Cardiac fibroblast (primary cell): ENCODE results near the gene MGMT.

Source experiments
- DNase-seq, 2 donors: peaks; one replicate each; pipeline versions ENCODE4 v3.0.0 to v3.0.0-alpha.2; 2010; ENCODE audit warnings: low read depth in 2 of 2
- H3K4me3 ChIP-seq, 2 donors: replicated peaks in 1 of 2; 1 replicate in 1 of 2; 2 replicates in 1 of 2; pipeline ENCODE4 v1.5.1; 2011; ENCODE audit warnings: low read depth in 2 of 2, low read length in 2 of 2, mild to moderate bottlenecking in 2 of 2, moderate library complexity in 1 of 2
- TF ChIP-seq, protein P1 (sequence below): IDR thresholded peaks from one replicate; pipeline ENCODE4 v1.5.1; 2011; ENCODE audit warnings: low read depth, mild to moderate bottlenecking, low read length, inconsistent platforms

The MGMT gene

GRCh38 chr10:129712000-129712399 is 245.0 kb downstream of the MGMT start:
- no peak overlapping the region for H3K4me3 ChIP-seq
- DNase-seq, result no peak
- TF ChIP-seq, protein P1, sequence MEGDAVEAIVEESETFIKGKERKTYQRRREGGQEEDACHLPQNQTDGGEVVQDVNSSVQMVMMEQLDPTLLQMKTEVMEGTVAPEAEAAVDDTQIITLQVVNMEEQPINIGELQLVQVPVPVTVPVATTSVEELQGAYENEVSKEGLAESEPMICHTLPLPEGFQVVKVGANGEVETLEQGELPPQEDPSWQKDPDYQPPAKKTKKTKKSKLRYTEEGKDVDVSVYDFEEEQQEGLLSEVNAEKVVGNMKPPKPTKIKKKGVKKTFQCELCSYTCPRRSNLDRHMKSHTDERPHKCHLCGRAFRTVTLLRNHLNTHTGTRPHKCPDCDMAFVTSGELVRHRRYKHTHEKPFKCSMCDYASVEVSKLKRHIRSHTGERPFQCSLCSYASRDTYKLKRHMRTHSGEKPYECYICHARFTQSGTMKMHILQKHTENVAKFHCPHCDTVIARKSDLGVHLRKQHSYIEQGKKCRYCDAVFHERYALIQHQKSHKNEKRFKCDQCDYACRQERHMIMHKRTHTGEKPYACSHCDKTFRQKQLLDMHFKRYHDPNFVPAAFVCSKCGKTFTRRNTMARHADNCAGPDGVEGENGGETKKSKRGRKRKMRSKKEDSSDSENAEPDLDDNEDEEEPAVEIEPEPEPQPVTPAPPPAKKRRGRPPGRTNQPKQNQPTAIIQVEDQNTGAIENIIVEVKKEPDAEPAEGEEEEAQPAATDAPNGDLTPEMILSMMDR, result no peak

DNA sequence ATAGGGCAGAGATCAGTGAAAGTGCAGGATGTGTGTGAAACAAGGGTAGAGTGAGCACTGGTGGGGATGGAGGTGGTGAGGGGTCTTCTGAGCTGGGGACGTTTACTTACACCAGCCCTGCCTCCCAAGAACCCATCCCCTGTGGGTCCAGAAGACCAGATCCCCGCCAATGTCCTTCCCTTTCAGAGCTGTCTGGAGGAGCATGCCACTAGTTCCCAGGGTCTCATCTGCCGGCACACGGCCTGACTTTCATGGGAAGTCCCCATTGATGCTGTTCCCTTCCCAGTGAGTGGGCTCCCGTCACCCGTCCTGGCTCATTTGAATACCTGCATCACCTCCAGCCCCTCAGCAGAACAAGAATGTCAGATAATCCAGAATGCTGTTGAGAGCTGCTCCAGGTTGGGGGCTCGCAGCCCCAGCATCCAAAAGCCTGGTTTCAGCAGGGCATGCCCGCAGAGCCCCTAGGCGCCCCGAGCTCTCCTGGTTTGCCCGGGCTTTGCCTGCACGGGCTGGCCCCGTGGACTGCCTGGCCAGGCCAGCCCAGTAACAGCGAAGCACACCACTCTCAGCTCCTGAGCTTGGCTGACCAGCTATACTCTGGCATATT is 246.7 kb downstream of the MGMT start:
- TF ChIP-seq, protein P1, result no peak
- no peak for DNase-seq

GRCh38 chr10:129715805-129716204 is 248.8 kb downstream of the MGMT start:
- H3K4me3 ChIP-seq, result no peak overlapping the region
- TF ChIP-seq, protein P1, result no peak
- DNase-seq, result no peak

More for the DNA sequence above, 246.7 kb downstream of the MGMT start:
- H3K4me3 ChIP-seq, result no peak overlapping the region

- TF ChIP-seq, protein P1, result no peak
- DNase-seq, result no peak
- H3K4me3 ChIP-seq, result no peak overlapping the region
Measured at GRCh38 chr10:129716211-129716681, 249.2 kb downstream of the MGMT start.

DNA sequence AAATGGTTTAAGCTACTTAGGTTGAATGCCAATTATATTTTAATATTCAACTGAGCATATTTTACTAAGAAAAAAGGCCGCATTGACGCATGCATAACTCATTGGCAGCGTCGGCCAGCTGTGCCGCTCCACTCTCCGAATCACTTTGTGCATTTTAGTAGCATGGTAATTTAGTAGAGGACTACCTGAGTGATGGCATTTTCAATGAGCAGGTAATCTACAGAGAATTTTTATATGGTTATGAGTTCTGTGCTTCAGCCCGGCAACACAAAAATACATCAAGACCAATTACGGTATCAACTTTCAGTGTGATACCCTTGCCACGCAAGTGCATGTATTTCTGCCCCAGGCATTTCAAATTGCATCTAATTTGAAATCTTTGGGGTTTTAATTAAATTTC is 249.8 kb downstream of the MGMT start:
- TF ChIP-seq, protein P1, result no peak
- DNase-seq, result no peak
- H3K4me3 ChIP-seq, result no peak overlapping the region

GRCh38 chr10:129717816-129718547 is 250.9 kb downstream of the MGMT start:
- no peak for DNase-seq
- TF ChIP-seq, protein P1, result no peak
- no peak overlapping the region for H3K4me3 ChIP-seq
